ENCODE data around the gene DMRTC2. TPM values are rescaled to one million over a fixed set of nuclear protein-coding genes. Genes with fewer than 3 reads are reported as not detected.

The DMRTC2 gene
- total and polyA plus RNA-seq, 2 of the 8 experiments (the other 6 are each of a cell fraction or from before 2014, with no cell fraction given): not detected

DNA sequence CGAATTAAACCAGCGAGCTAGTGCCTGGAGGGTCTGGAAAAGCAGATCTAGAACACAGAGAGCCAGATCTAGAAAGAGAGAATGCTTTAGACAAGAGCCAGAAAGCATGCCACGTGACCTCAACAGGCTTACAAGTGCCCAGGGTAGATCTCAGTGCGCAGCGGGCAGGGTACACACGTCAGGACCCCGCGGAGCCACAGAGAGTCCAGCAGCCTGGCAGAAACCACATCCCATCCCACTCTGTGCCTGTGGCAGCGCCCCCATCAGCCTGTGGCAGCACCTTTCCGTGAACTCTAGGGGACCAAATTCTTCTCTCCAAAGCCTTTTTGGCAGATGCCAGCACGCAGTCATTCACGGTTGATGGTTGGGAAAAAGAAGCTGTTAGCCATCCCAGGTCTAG, 44.1 kb downstream of the DMRTC2 start:
- Histone ChIP-seq H3K4me2 (ENCODE audit: insufficient read depth in 1 of 2, low read depth in 2 of 2, low read length in 2 of 2) (no peak overlapping the region; a peak in 1 of 4 replicates), H3K9me3 (ENCODE audit: insufficient read depth in 2 of 2, low read depth in 1 of 2, low read length in 1 of 2) (no peaks in the 10 kb centered on the region), H4K8ac (ENCODE audit: extremely low read depth, insufficient read depth, low read length) (no peak overlapping the region; the same call in 1 of the 2 replicates), H3K4ac (replicated peaks; ENCODE audit: insufficient read length, low read depth, low read length) (no peak overlapping the region), H4K91ac (replicated peaks; ENCODE audit: insufficient read length, low read length) (no peak overlapping the region), H3K18ac (ENCODE audit: extremely low read depth, low read length) (no peak overlapping the region), H3K56ac (replicated peaks; ENCODE audit: insufficient read length, low read depth, low read length) (no peak overlapping the region), H2BK20ac (ENCODE audit: low read length) (no peak overlapping the region), H2AFZ (ENCODE audit: low read length) (no peak overlapping the region), H3K79me2 (ENCODE audit: control insufficient read depth in 1 of 2, insufficient read depth in 2 of 2, low read length in 2 of 2) (peaks cover 0 to 3% of the 10 kb centered on the region in 2 experiments; a peak in 1 of 4 replicates), H3K27me3 (replicated peaks in 1 of 4; ENCODE audit: control insufficient read depth in 3 of 4, extremely low read depth in 1 of 4, insufficient read depth in 3 of 4, low read length in 3 of 4) (no peaks in the 10 kb centered on the region), H3K4me3 (ENCODE audit: extremely low read depth in 1 of 4, insufficient read depth in 2 of 4, low read depth in 3 of 4, low read length in 4 of 4) (no peak overlapping the region), H4K20me1 (replicated peaks in 1 of 2; ENCODE audit: control insufficient read depth in 1 of 2, insufficient read depth in 2 of 2, low read length in 2 of 2) (peaks cover 3 to 6% of the 10 kb centered on the region in 2 experiments), H2BK15ac (ENCODE audit: low read length) (no peak overlapping the region), H4K5ac (ENCODE audit: insufficient read length, low read depth, low read length) (no peak overlapping the region), H3K9ac (replicated peaks in 1 of 4; ENCODE audit: extremely low read depth in 1 of 4, low read depth in 3 of 4, low read length in 3 of 4) (no peak overlapping the region), H3K23me2 (ENCODE audit: low read depth, low read length) (peaks cover 3% of the 10 kb centered on the region; the same call in 1 of the 2 replicates), H2BK12ac (ENCODE audit: low read depth, low read length) (no peak overlapping the region), H3K79me1 (ENCODE audit: low read depth, low read length) (peaks cover 2% of the 10 kb centered on the region; the same call in 1 of the 2 replicates), H3K36me3 (ENCODE audit: control insufficient read depth in 2 of 4, insufficient read depth in 4 of 4, low read length in 3 of 4) (peaks cover 0 to 2% (median 0%) of the 10 kb centered on the region in 4 experiments; a peak in 3 of 8 replicates), H3K27ac (ENCODE audit: low read depth, low read length) (no peak overlapping the region), H3K14ac (ENCODE audit: insufficient read length) (no peak overlapping the region), H2AK5ac (ENCODE audit: low read depth, low read length) (no peak overlapping the region), H2BK5ac (ENCODE audit: low read depth, low read length) (no peak overlapping the region), H2BK120ac (replicated peaks; ENCODE audit: low read depth, low read length) (no peak overlapping the region), H3K23ac (ENCODE audit: insufficient read length) (no peak overlapping the region), H3K4me1 (replicated peaks in 1 of 4; ENCODE audit: control insufficient read depth in 3 of 4, insufficient read depth in 4 of 4, low read length in 3 of 4) (peaks cover 3 to 16% (median 11%) of the 10 kb centered on the region in 4 experiments)
- POLR2A ChIA-PET (ENCODE audit: partially characterized antibody): interaction anchor here (1.1 to 13.9 kb wide), 4 partner anchors 9 to 28 kb away, joined by 4 to 298 read pairs (median 8); partner anchors contain the start of gene RPS19
- CTCF ChIA-PET (ENCODE audit: partially characterized antibody): interaction anchor here (0.9 to 2.3 kb wide), 11 partner anchors 10 to 68 kb away, joined by 3 to 11 read pairs (median 6); no protein-coding TSS in a partner anchor
- no peak for TF ChIP-seq HDAC2 (IDR thresholded peaks at IDR 0.05; ENCODE audit: borderline replicate concordance in 1 of 2, low read depth in 2 of 2, low read length in 2 of 2)
- TF ChIP-seq, protein P1, sequence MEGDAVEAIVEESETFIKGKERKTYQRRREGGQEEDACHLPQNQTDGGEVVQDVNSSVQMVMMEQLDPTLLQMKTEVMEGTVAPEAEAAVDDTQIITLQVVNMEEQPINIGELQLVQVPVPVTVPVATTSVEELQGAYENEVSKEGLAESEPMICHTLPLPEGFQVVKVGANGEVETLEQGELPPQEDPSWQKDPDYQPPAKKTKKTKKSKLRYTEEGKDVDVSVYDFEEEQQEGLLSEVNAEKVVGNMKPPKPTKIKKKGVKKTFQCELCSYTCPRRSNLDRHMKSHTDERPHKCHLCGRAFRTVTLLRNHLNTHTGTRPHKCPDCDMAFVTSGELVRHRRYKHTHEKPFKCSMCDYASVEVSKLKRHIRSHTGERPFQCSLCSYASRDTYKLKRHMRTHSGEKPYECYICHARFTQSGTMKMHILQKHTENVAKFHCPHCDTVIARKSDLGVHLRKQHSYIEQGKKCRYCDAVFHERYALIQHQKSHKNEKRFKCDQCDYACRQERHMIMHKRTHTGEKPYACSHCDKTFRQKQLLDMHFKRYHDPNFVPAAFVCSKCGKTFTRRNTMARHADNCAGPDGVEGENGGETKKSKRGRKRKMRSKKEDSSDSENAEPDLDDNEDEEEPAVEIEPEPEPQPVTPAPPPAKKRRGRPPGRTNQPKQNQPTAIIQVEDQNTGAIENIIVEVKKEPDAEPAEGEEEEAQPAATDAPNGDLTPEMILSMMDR (IDR thresholded peaks at IDR 0.05; ENCODE audit: control extremely low read depth in 1 of 3, insufficient read depth in 1 of 3, low read depth in 1 of 3, low read length in 3 of 3): peak; percentile 20 to 26 (median 26)
- DNase-seq (ENCODE audit: low read depth in 1 of 2, low spot score in 2 of 2) (no peak), FAIRE-seq (no peak)
- WGBS, 2 experiments (ENCODE audit: extremely low coverage in 1 of 2, insufficient coverage in 1 of 2, insufficient read length in 1 of 2, insufficient replicate concordance in 2 of 2, low coverage in 1 of 2, low lambda C conversion rate in 2 of 2, missing lambda C conversion rate in 1 of 2): 90% methylated on average over 12 of the region's 12 CpGs; no CpG with 5 or more reads in 1 of the 2 experiments
